NB4 (cell line): Measurements from ENCODE around the gene FYCO1.

Experiments
- DNase-seq: peaks from one replicate; pipeline ENCODE4 v3.0.0; 2010; ENCODE audit warnings: low read depth
- H3K4me3 ChIP-seq: one replicate; pipeline ENCODE4 v1.5.1; 2011; ENCODE audit warnings: mild to moderate bottlenecking, low read depth, low read length, moderate library complexity
- MYC ChIP-seq: IDR thresholded peaks from 2 replicates; pipeline ENCODE4 v1.6.1; 2011; ENCODE audit warnings: low read depth, low read length
- POLR2A ChIP-seq: IDR thresholded peaks from 2 replicates; pipeline ENCODE4 v1.6.1; 2011; ENCODE audit warnings: mild to moderate bottlenecking; ENCODE audit not compliant: insufficient read length; ENCODE audit errors: extremely low read depth
- TF ChIP-seq, protein P1 (sequence below): IDR thresholded peaks from one replicate; pipeline ENCODE4 v1.5.1; 2012; ENCODE audit warnings: low read depth, low read length
- TF ChIP-seq, protein P2 (sequence below): IDR thresholded peaks from 2 replicates; pipeline ENCODE4 v1.6.1; 2011; ENCODE audit warnings: low read depth, low read length

The FYCO1 gene

GRCh38 chr3:45873036-45873435 lies 122.6 kb downstream of the FYCO1 start:
- H3K4me3 ChIP-seq, result no peak overlapping the region
- TF ChIP-seq, protein P1, sequence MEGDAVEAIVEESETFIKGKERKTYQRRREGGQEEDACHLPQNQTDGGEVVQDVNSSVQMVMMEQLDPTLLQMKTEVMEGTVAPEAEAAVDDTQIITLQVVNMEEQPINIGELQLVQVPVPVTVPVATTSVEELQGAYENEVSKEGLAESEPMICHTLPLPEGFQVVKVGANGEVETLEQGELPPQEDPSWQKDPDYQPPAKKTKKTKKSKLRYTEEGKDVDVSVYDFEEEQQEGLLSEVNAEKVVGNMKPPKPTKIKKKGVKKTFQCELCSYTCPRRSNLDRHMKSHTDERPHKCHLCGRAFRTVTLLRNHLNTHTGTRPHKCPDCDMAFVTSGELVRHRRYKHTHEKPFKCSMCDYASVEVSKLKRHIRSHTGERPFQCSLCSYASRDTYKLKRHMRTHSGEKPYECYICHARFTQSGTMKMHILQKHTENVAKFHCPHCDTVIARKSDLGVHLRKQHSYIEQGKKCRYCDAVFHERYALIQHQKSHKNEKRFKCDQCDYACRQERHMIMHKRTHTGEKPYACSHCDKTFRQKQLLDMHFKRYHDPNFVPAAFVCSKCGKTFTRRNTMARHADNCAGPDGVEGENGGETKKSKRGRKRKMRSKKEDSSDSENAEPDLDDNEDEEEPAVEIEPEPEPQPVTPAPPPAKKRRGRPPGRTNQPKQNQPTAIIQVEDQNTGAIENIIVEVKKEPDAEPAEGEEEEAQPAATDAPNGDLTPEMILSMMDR, result no peak
- no peak for TF ChIP-seq MYC
- TF ChIP-seq, protein P2, sequence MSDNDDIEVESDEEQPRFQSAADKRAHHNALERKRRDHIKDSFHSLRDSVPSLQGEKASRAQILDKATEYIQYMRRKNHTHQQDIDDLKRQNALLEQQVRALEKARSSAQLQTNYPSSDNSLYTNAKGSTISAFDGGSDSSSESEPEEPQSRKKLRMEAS, result no peak
- TF ChIP-seq POLR2A, result no peak
- DNase-seq, result no peak

DNA sequence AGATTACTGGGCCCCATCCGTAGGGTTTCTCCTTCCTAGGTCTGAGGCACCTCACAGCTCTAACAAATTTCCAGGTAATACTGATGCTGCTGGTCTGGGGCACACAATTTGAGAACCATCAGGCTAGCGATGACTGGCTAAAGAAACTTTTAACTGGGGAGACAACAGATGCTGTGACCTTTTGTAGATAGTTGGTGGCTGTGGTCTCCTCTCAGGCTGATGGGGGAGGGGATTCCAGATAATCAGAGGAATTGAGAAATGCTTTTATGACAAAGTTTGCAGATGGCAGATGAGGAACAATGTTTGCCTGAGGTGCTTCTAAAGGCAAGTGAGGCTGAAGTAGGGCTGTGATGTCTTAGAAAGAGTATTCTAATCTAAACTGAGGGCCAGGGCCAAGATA lies 123.1 kb downstream of the FYCO1 start:
- H3K4me3 ChIP-seq, result no peak overlapping the region
- peak; percentile 8 for DNase-seq
- no peak for TF ChIP-seq MYC
- TF ChIP-seq, protein P2, result no peak
- no peak for TF ChIP-seq POLR2A
- TF ChIP-seq, protein P1, result no peak

DNA sequence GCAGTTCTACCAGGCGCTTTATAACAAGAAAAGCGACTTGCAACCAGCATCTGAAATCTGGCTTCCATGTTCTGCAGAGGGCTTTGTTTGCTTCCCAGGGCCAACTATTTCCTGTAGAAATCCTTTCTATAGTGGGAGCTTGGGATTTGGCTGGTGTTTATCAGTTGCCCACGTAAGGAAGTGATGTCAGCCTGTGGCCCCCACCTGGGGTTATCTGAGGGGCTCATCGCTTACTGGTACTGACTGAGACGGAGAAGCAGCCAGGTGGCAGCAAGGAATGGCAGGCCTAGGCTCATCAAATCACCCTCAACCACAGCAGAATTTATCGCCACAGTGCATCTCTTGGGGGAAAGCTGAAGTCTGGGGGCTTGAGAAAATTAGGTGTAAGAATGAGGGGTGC lies 123.8 kb downstream of the FYCO1 start:
- TF ChIP-seq MYC, result no peak
- DNase-seq, result no peak
- H3K4me3 ChIP-seq, result no peak overlapping the region

DNA sequence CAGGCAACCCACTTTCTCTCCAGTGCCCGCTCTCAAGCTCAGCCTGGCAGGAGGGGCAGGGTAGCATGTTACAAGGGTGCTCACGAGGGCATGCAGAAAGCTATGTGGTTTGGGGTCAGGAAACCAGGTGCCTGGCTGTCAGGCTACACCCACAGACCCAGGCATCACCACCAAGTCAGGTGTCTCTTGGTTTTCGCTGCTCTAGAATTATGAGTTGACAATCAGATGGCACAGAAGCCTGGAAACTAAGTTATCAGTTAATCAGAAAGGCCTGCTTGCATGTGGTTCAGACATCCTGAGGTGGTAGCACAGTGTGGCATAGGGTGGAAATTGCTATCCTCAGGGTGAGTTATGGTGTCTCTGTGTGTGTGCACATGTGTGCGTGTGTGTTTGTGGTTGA lies 125.5 kb downstream of the FYCO1 start:
- TF ChIP-seq, protein P1, result no peak
- TF ChIP-seq MYC, result no peak
- TF ChIP-seq, protein P2, result no peak
- TF ChIP-seq POLR2A, result no peak
- DNase-seq, result no peak
- no peak overlapping the region for H3K4me3 ChIP-seq

GRCh38 chr3:45869638-45870037 lies 126.0 kb downstream of the FYCO1 start:
- TF ChIP-seq POLR2A (no peak), MYC (no peak)
- TF ChIP-seq, protein P2, result no peak
- TF ChIP-seq, protein P1, result no peak
- no peak overlapping the region for H3K4me3 ChIP-seq
- no peak for DNase-seq

DNA sequence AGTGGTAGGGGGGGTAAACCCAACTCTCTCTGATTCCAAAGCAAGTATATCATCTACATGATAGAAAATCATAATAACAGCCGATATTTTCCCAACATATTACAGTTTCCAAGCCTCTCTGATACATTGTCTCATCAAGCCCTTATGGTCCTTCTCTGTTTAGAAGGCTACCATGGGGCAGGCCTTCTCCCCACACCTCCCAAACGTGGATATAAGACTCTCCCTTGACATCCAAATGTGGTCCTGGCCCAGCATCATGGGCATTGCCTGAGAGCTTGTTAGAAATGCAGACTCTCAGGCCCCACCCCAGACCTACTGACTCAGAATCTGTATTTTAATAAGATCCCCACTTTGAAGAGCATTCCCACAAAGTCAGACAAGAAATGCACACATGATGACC lies 127.0 kb downstream of the FYCO1 start:
- no peak overlapping the region for H3K4me3 ChIP-seq
- no peak for DNase-seq
- TF ChIP-seq MYC, result no peak
- TF ChIP-seq, protein P1, result no peak
- TF ChIP-seq POLR2A, result no peak
- TF ChIP-seq, protein P2, result no peak
